Caki2 (cell line): Measurements from ENCODE around the gene LCA5. TPM values are rescaled to one million over a fixed set of nuclear protein-coding genes. Genes with fewer than 3 reads are reported as not detected.
"Not testable (repeated sequence)": the region's sequence is repeated elsewhere in the genome, so short reads cannot be mapped to it uniquely, and the experiment has no call there.

ENCODE experiments used
- DNase-seq: peaks from one replicate; pipeline ENCODE4 v3.0.0-alpha.2; 2015; ENCODE audit warnings: low read depth
- in situ Hi-C: cut with HindIII; loops from 2 replicates; pipeline ENCODE4 v1.10.0; 2016; ENCODE audit warnings: low sequenced_read_pairs, low pct_unique_long_range_greater_than_20kb, mixed read lengths
- total RNA-seq: library from RNA; depleted of rRNA; stranded (reverse); fragments of >200 nt; shearing (Covaris generic); gene quantifications from 2 replicates; pipeline ENCODE4 v1.2.3, GENCODE V29; 2014; ENCODE audit warnings: low replicate concordance; rRNA removed

The LCA5 gene
- total RNA-seq: 2.3 and 4.4 TPM in 2 replicates

DNA sequence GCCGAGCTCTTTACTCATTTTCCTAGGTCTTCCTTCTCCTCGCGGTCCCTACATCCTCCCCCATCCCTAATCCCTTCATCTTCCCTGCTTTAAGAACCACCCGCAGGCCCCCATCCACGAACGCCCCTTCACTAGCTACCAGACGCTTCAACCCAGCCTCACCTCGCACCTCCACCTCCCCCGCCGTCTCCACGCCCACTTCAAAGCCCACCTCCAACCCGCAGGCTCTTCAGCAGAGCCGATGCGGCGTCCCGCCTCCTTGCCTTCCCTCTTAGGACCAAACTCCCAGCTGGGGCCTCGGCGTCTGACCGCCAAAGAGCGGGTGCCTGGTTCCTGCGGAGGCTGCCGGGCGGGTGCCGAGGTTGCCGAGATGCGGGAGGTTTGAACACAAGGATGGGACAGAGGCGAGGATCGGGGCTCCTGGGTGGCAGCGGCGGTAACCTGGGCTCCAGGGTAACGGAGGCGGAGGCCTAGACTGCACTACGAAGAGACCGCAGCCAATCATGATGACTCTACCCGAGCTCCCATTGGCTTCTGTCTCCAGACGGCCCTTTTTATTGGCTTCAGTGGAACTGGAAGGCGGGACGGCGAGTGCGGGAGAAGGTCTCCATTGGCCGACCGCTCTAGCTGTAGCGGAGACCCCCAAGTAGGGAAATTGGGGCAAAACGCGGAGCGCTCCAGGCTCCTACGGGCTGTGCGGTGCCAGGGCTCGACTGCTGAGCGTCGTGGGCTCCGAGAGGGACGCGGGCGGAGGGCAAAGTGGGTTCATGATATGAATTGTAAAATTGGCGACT lies at the start of gene LCA5:
TSS of gene LCA5 (minus strand) at position 477 of the 794 bp plus-strand sequence. CDS start 18,536 bp downstream, outside the sequence.
- DNase-seq: peak; percentile 95
- in situ Hi-C loops: no loop called here

DNA sequence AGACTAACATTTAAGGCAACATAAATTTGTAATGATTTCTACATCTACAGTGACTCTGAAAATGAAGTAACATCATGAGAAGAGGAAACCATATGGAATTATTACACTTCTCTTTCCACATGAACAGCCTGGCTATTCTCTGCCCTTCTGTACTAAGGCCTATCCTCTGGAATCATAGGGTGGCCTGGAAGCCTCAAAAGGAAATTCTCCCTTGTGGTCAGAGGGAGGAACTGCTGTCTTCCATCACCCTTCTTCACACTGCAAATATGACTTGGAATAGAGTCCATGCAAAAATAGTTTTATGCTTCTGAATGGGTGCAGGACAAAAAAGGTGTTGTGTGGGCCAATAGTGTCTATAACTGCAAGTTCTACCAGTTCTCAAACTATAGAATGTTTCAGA lies 49.3 kb upstream of the LCA5 start:
- no peak for DNase-seq
- in situ Hi-C loops: no loop called here

DNA sequence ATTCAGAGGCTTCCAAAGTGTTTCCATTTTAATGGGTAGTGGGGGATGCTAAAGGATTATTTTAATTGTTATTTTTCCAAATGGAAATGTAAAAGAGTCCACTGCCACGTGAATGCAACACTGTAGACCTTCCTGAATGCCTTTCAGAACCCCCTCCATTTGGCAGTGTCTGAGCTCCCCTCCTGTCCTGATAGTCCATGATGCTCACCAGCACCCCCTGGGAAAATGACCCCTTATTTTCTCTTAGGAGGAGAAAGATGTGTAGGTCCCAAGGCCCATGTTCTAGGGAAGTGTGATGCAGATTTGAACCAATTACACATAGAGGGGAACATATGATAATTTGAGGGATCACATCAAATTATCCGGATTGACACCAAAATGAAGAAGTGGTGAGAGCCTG lies 47.1 kb upstream of the LCA5 start:
- in situ Hi-C loops: no loop called here
- DNase-seq: no peak

DNA sequence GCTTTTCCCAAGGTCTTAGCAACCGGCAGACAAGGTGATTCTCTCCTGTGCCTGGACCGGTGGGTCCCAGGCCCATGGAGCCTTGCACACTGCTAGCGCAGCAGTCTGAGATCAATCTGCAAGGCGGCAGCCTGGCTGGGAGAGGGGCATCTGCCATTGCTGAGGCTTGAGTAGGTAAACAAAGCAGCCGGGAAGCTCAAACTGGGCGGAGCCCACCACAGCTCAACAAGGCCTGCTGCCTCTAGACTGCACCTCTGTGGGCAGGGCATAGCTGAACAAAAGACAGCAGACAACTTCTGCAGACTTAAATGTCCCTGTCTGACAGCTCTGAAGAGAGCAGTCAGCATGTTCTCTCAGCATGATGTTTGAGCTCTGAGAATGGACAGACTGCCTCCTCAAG lies 40.7 kb upstream of the LCA5 start:
- in situ Hi-C loops, DNase-seq: not testable (repeated sequence)

DNA sequence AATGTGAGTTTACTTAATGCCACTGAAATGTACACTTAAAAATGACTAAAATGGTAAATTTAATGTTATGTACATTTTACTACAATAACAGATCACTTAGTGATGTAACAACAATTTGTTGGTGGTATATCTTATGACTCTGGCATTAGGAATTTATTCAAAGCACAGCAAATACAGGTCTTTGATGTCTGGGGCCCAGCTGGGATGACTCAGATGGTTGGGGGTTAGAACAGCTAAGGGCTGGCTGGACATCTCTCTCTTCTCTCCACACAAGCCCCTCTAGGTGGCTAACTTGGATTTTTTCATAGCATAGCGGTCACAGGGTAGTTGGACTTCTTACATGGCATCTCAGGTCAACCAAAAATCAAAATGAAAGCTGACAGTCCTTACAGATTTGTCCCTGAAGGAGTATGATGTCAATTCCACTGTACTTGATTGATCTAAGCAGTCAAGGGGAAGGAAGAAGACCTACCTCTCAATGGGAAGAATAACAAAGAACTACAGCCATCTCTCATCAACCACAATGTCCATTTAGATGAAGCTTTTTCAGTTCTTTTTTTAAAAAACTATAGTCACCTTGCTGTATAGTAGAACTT lies 37.5 kb upstream of the LCA5 start:
- no peak for DNase-seq
- in situ Hi-C loops: no loop called here

DNA sequence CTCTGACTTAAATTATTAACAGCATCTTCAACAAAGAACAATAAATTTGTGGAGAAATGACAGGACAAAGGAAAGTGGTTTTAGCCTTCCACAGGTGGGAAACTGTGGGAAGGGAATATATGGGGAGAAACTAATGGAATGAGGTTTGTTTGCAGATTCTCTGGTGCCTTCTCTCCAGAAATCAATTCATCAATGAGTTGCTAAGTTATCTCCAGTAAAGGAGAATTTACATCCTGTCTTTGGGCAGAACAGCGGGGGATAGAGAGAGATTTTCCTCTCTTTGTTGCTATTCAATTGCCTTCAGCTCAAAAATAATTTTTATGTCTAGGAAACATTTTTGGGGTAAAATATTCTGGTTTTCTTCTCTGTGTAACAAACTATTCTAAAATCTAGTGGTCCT lies 36.9 kb upstream of the LCA5 start:
- DNase-seq: no peak
- in situ Hi-C loops: no loop called here

DNA sequence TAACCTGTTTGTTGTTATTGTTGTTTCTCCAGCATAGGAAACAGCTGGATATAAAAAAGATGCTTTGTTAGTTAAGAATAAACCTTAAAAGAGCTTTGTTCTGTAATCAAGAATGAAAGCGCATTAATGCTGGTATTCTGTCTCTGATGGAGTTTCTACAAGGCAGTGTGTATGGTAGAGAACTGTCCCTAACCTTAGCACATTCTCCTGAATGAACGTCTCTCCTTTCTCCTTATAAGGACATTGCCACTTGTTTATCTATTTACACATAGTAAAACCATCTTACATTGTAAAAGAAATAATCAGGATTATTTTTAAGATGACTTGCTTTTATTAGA lies 33.8 kb upstream of the LCA5 start:
- DNase-seq: no peak
- in situ Hi-C loops: no loop called here

DNA sequence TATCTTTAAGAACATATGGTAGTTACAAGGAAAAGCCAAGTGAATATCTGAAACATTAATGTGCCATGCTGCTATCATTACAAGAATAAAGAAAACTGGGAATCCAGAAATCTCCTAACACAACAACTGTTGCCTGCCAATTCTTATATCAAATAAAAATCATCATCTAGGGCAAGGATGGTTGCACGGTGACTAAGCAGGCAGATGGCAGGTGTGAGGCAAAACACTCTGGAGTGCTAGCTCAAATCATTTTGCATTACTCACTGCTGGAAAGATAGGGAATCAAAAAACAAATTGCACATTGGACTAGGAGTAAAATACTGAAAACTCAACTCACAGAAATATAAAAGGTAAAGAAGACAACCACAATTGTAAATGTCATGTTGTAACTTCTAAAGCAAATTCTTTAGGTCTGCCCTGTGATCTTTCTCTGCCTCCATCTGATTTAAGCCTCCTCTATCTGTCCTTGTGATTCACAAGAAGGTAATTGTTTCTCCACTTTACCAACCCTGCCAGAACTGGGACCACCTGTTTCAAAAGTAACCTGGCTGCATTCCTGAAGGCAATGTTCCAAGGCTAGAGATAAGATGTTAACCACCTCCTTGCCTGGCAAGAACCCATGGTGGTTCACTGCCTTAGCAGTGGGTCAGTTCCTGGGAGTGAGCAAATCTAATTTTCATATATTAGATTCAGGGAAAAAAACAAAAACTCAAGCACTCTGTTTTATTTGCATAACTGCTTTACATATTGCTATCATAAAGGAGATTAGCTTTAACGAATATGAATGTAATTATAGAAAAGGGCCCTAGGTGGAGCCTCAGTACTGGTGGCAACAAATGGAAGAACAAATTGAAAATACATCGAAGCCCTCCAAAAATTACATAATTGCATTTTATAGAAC lies 33.1 kb upstream of the LCA5 start:
- in situ Hi-C loops: no loop called here
- peak; percentile 45 for DNase-seq

DNA sequence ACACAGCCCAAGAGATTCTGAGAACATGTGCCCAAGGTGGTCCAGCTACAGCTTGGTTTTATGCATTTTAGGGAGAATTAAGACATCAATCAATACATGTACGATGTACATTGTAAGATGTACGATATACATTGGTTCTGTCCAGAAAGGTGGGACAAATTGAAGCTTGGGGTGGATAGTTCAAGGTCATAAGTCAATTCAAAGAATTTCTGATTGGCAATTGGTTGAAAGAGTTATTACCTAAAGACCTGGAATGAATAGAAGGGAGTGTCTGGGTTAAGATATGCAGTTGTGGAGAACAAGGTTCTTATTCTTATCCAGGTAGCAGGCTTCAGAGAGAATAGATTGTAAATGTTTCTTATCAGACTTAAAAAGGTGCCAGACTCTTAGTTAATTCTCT lies 31.8 kb upstream of the LCA5 start:
- DNase-seq: no peak
- in situ Hi-C loops: no loop called here

DNA sequence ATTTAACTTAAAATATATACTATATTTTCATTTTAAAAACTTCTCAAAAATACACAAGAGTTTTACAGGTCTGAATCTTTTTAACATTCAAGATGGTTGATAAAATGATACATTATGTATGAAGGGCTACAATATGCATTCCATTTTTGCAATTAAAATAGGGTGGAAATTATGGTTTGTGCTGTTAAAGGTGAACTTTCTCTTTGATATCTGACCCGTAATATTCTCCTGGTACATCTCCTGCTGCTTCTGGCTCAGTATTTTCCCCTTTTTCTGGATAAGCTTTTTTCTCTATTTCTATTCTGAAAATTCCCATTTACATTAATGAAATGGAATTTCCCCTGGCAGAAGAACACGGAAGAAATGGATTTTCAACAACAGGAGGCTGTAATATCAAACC lies 27.4 kb upstream of the LCA5 start:
- in situ Hi-C loops: no loop called here
- DNase-seq: no peak

DNA sequence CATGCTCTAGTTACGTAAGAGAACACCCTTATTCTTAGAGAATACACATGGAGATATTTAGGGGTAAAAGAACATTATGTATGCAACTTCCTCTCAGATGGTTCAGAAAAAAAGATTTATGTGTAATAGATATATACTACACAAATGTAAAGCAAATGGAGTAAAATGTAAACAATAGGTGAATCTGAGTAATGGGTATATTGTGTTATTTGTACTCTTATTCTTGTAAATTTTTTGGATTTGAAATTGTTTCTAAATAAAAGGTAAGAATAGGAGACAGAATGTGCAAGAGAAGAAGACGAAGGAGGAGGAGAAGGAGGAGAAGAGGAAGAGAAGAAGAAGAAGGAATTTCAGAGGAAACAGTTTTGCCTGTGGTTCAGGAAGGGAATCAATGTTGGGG lies 22.5 kb upstream of the LCA5 start:
- no peak for DNase-seq
- in situ Hi-C loops: no loop called here

DNA sequence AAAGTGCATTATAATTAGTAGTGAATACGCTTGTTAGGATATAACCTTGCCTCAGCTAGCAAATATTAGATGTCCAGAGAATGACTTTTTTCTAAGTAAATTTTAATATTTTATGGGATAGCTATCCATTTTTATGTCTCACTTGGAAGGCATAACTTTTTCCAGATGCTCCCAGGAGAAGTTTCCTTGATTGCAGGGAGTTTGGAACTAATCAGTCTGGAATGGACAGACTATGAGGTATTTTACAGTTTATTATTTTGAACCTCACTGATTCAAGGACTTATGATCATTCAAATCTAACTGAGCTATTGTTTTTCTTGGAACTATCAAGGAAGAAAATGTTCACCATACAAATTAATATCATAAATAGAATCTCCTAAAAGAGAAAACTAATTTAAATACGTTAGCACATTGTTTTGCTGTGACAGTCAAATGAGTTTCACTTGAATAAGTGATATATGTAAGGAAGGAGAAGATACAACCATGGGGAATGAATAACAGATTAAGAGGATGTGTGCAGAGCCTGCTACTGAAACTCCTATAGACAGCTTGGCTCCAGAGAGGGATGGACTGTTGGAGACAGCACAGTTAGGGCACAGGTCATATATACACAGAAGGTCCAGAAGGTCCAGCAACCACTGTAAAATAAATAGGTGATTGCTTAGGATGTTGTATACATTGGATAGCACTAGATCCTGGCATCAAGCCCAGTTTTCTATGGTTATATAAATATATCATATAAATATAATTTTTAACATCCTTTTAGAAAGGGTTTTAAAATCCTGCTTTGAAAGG lies 20.6 kb upstream of the LCA5 start:
- in situ Hi-C loops: no loop called here
- no peak for DNase-seq

DNA sequence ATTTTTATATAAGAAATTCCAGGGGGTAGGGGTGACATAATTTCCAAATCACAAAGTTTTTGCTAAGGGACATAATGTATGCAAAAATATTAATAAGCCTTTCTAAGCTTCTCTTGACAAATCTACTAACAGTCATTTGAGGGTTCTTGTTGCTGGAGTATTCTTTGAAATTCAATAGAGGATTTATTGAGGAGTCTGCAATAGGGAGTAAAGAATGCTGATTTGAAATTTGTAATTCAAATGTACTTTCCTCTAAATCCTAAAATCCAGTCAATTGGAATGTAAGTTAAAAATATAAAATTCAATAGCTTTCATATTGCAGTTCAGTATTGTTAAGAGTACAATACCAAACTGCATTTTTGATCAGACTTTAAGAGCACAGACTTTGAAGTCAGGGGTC lies 17.1 kb upstream of the LCA5 start:
- DNase-seq: no peak
- in situ Hi-C loops: no loop called here

DNA sequence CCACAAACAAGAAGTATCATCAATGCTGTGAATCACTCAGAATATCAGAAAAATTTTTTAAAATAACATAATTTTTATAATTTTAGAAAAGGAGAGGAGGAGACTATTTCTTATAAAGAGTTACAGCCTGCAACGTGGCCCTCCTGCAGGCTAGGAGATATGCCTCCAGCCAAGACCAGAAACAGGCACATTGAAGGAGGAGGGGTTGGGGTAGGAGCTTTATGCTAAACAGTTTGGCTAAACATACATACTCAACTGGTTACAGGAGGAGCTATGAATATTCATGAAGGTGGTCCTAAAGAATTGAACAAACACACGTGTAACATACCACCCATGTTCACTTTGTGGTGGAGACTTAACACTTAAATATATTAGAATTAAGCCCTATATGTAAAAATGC lies 14.2 kb upstream of the LCA5 start:
- no peak for DNase-seq
- in situ Hi-C loops: no loop called here

DNA sequence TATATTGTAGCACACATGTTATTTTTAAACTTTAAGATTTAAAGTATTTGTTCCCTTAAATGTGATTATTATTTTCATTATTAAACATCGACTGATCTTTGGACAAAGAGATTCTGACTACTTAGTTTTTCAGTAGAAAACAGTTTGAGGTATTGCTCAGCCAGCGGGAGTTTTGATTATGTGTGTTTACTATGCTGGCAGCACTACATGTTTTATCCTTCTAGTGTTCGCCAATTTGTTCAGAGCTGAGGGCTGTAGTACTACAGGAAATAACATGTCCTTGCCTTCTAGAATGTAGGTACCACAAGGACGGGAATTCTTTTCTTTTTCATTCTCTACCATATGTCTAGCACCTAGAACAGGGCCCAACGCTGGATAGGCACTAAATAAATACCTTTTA lies 11.1 kb upstream of the LCA5 start:
- DNase-seq: no peak
- in situ Hi-C loops: no loop called here

DNA sequence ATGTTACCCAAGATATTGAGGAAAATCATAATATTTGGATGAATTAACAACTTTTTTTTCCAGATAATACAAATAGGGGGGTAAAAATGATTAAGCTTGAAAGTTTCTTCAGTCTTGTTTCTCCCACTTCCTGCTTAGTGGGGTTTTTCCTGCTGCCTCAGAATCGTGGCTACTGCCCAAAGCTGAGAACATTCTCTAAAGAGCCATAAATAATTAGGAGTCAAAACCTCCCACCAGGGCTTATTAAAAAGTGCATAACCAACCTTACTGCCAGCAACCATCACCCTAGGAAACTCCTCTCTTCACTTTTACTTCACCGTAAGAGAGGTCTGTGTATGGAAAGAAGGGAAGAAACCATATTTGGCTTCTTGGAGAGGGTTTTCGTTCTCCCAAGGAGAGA lies 9.0 kb upstream of the LCA5 start:
- in situ Hi-C loops: no loop called here
- no peak for DNase-seq

DNA sequence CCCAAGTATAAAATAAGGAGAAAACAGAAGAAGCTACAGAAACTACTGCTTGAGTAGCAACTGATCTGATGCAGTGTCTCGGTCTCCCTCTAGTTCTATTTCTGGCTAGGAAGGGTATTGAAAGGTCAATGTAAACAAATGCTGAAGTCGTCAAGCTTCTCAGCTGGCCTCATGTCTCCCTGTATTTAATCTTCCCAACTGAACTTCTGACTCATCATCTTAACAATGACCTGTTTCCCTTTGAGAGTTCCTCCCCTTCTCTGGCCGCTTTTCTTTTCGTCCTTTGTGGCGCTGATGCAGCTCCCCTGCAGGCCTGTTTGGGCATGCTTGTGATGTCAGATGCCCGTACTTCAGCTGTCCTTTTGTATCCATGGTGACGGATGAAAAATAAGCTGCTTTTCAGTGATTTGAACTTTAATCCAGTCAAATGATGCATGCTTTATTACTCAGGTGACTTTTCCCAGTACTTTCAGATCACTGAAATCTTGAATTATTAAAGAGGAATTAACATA lies 7.8 kb upstream of the LCA5 start:
- DNase-seq: peak; percentile 99
- in situ Hi-C loops: no loop called here

DNA sequence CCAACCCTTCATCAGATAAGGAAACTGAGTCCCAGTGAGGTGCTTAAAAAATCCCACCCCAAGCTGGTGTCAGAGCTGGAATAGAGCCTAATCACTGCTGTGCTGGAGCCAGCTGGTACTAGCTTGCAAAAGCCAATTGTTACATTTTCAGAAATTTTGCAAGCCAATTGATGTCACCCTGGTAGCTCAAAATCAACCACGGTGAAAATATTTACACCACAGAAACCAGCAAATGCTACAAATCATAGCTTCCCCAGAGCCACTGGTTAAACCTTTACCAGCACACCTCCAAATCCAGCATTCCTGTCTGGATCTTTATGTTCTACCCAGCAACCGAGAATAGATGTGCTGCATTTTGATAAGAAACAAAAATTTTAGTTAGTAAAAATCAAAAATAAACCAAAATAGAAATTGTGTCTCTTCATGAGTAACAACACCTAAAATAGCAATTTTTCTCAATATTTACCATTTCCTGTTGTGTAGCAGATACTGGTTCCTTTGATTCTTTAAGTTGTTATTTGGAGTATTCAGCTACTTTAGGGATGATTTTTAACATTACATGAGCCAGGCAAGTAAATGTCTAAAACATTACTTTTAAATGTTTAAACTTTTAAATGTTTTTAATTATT lies 7.2 kb upstream of the LCA5 start:
- peak; percentile 42 for DNase-seq
- in situ Hi-C loops: no loop called here
